ENCODE measurements around the gene GCHFR.
A peak's percentile ranks its signal among the peaks of the same experiment; 100 is the strongest.

Gene GCHFR

GRCh38 chr15:40806672-40807027 is 42.8 kb downstream of the GCHFR start:
- H3K36me3 ChIP-seq (ENCODE audit: low read depth) = peaks cover 14% of the 10 kb centered on the region
- H3K4me3 ChIP-seq (ENCODE audit: severe bottlenecking) = peak overlapping the region; percentile 77
- DNase-seq (ENCODE audit: low spot score) (no peak), ATAC-seq (ENCODE audit: low read depth) (no peak)
- H3K27ac ChIP-seq (ENCODE audit: poor library complexity, severe bottlenecking) = peak overlapping the region; percentile 76
- no peaks in the 10 kb centered on the region for H3K27me3 ChIP-seq (ENCODE audit: insufficient read depth, poor library complexity, severe bottlenecking)
- no peaks in the 10 kb centered on the region for H3K9me3 ChIP-seq (ENCODE audit: severe bottlenecking)
- TF ChIP-seq, protein P1, sequence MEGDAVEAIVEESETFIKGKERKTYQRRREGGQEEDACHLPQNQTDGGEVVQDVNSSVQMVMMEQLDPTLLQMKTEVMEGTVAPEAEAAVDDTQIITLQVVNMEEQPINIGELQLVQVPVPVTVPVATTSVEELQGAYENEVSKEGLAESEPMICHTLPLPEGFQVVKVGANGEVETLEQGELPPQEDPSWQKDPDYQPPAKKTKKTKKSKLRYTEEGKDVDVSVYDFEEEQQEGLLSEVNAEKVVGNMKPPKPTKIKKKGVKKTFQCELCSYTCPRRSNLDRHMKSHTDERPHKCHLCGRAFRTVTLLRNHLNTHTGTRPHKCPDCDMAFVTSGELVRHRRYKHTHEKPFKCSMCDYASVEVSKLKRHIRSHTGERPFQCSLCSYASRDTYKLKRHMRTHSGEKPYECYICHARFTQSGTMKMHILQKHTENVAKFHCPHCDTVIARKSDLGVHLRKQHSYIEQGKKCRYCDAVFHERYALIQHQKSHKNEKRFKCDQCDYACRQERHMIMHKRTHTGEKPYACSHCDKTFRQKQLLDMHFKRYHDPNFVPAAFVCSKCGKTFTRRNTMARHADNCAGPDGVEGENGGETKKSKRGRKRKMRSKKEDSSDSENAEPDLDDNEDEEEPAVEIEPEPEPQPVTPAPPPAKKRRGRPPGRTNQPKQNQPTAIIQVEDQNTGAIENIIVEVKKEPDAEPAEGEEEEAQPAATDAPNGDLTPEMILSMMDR (IDR thresholded peaks at IDR 0.05; ENCODE audit: poor library complexity, severe bottlenecking) = no peak
- H3K4me1 ChIP-seq (ENCODE audit: insufficient read depth, poor library complexity, severe bottlenecking) = peaks cover 5% of the 10 kb centered on the region

DNA sequence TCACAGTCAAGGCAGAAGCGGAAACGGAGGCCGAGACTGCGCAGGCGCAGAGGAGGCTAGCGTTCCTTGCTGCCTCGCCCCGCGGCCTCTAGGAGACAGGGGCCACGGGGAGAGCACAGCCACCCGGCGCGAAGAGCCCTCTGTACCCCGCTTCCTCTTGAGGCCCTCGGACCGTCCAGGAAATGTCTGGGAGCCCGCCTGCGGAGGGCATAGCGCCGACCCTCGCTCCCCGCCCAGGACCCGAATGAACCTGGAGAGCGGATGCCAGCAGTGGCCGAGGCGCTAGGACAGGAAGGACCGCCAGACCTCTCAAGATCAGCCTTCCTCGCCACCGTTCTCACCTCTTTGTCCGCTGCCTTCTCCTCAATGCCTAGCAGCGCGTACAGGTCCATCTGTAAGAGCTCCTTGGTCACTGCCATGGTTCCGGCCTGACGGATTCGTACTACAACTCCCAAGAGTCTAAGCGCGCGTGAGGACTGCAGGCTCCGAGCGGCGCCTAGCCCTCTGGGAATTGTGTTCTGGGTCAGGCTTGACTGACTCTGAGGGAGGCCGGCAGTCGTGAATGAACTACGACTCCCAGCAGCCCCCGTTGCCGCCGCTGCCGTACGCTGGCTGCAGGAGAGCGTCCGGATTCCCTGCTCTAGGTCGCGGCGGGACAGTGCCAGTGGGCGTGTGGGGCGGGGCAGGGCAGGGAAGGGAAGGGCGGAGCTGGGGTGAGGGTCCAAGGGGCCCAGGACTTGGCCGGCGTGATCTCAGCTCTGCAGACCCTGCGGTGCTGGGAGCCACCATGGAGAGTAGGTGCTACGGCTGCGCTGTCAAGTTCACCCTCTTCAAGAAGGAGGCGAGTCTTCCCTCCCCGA is 43.4 kb downstream of the GCHFR start, which contains the start of the genes DNAJC17 and ZFYVE19:
TSS of gene DNAJC17 (minus strand) at position 446 of the 860 bp plus-strand sequence. CDS start at position 419, 27 bp downstream.
TSS of gene ZFYVE19 (plus strand) at position 62 of the 860 bp plus-strand sequence. CDS start at position 563, 501 bp downstream.
- TF ChIP-seq, protein P1 (IDR thresholded peaks at IDR 0.05; ENCODE audit: poor library complexity, severe bottlenecking) = peak; percentile 14
- Histone ChIP-seq H3K9me3 (ENCODE audit: severe bottlenecking) (no peaks in the 10 kb centered on the region), H3K36me3 (ENCODE audit: low read depth) (peaks cover 16% of the 10 kb centered on the region), H3K27me3 (ENCODE audit: insufficient read depth, poor library complexity, severe bottlenecking) (no peaks in the 10 kb centered on the region), H3K4me3 (ENCODE audit: severe bottlenecking) (peak within 1 kb of the TSS; percentile 77), H3K27ac (ENCODE audit: poor library complexity, severe bottlenecking) (peak within 1 kb of the TSS; percentile 76), H3K4me1 (ENCODE audit: insufficient read depth, poor library complexity, severe bottlenecking) (peaks cover 5% of the 10 kb centered on the region)
- ATAC-seq (ENCODE audit: low read depth) = peak; percentile 99
- DNase-seq (ENCODE audit: low spot score) = peak; percentile 100

DNA sequence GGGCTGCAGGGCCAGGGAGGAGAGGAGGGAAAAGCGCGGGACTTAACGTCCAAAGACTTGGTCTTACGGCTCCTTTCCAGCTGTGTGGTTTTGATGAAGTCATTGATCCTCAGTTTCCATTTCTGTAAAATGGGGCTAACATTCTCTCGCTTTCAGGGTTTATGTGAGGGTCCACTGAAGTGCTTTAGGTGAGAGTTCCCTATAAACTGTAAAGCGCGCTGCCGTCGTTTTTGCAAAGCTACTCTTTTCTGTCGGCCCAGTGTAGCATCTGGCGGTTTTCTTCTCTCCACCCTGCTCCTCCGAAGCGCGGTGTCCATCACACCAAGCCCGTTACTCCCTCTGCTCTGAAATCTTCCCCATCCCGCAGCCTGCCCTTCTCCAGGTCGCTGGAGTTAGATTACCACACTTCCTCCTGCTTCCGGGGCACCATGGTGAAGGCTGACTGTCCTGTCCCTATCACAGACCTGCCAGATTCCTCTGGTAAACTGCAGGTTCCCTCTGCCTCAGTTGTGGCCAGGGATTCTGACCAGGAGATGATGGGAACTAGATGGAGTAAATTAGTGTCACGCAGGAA is 44.1 kb downstream of the GCHFR start:
- TF ChIP-seq, protein P1 (IDR thresholded peaks at IDR 0.05; ENCODE audit: poor library complexity, severe bottlenecking) = no peak
- ATAC-seq (ENCODE audit: low read depth) (no peak), DNase-seq (ENCODE audit: low spot score) (no peak)
- peaks cover 20% of the 10 kb centered on the region for H3K36me3 ChIP-seq (ENCODE audit: low read depth)
- H3K9me3 ChIP-seq (ENCODE audit: severe bottlenecking) = no peaks in the 10 kb centered on the region
- H3K4me3 ChIP-seq (ENCODE audit: severe bottlenecking) = peak overlapping the region; percentile 77
- H3K27me3 ChIP-seq (ENCODE audit: insufficient read depth, poor library complexity, severe bottlenecking) = no peaks in the 10 kb centered on the region
- peak overlapping the region; percentile 76 for H3K27ac ChIP-seq (ENCODE audit: poor library complexity, severe bottlenecking)
- H3K4me1 ChIP-seq (ENCODE audit: insufficient read depth, poor library complexity, severe bottlenecking) = peaks cover 5% of the 10 kb centered on the region

- TF ChIP-seq, protein P1 (IDR thresholded peaks at IDR 0.05; ENCODE audit: poor library complexity, severe bottlenecking) = no peak
- Histone ChIP-seq H3K27ac (ENCODE audit: poor library complexity, severe bottlenecking) (peak overlapping the region; percentile 76), H3K27me3 (ENCODE audit: insufficient read depth, poor library complexity, severe bottlenecking) (no peaks in the 10 kb centered on the region), H3K9me3 (ENCODE audit: severe bottlenecking) (no peaks in the 10 kb centered on the region), H3K36me3 (ENCODE audit: low read depth) (peaks cover 27% of the 10 kb centered on the region), H3K4me3 (ENCODE audit: severe bottlenecking) (no peak overlapping the region), H3K4me1 (ENCODE audit: insufficient read depth, poor library complexity, severe bottlenecking) (peaks cover 5% of the 10 kb centered on the region)
- ATAC-seq (ENCODE audit: low read depth) = no peak
- DNase-seq (ENCODE audit: low spot score) = no peak
These were observed 45.1 kb downstream of the GCHFR start for GRCh38 chr15:40808861-40809450.

Data from RWPE2 (cell line).